Measurements from ENCODE around the gene NEU1. TPM values are rescaled to one million over a fixed set of nuclear protein-coding genes. Genes with fewer than 3 reads are reported as not detected.
"Not testable (repeated sequence)": the region's sequence is repeated elsewhere in the genome, so short reads cannot be mapped to it uniquely, and the experiment has no call there.

Gene NEU1
- 140 TPM for polyA plus RNA-seq (2013, experiment 1 of 2)
- polyA plus RNA-seq (2013, experiment 2 of 2), result 145 TPM

DNA sequence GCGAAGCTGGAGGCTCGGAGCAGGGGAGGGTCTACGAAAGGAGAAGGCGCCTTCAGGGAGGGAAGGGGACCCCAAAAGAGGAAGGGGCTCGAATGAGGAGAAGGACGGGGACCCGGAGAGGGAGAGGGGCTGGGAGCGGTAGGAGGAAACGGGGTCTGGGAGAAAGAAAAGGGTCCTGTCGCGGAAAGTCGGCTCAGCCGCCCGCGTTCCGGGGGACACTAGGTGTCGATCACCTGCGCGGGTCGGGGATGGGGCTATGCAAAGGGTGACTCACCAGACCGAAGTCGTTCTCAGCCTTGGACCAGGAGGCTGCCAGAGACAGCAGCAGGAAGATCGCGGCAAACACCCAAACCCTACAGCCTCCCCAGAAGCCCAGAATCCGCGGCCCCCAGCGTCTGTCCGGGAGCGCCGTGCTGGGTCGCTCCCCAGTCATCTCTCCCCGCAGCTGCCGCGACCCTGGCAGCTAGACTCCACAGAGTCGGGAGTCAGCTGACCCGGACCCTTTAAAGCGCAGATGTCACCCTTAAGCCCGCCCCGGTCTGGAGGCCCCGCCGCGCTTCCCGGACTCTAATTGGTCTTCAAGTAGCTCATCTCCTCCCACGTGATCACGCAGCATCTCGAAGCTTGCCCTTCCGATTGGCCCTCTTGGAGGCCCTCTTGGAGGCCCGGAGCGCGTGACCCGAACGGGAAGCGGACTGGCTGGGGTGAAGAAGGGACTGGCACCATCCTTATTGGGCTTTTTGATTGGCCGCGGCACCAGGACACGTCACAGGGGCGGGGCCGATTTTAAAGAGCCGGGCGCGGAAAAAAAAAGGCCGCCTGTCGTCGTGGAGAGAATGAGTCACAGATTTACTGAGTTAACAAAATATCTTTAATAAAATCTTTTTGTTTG, at the start of gene NEU1:
Gene NEU1, minus strand, starts transcription at position 478 of the 892 bp plus-strand sequence. Its CDS starts 45 bp downstream, at position 433.
- peak; percentile 100 for DNase-seq
- peak within 1 kb of the TSS; percentile 59 for H4K8ac ChIP-seq (ENCODE audit: low read length)
- H2BK15ac ChIP-seq (ENCODE audit: low read depth, poor library complexity, severe bottlenecking), result peak within 1 kb of the TSS; percentile 89
- H2AK5ac ChIP-seq (ENCODE audit: low read length, severe bottlenecking), result no peak within 1 kb of the TSS
- peak within 1 kb of the TSS; percentile 95 for H3K4me2 ChIP-seq (ENCODE audit: low read length, poor library complexity, severe bottlenecking)
- H3K79me1 ChIP-seq (replicated peaks; ENCODE audit: low read length, poor library complexity, severe bottlenecking), result peaks cover 33% of the 10 kb centered on the region
- under 1% methylated on average over 61 of the region's 64 CpGs for WGBS
- peak within 1 kb of the TSS; percentile 20 to 69 for H3K4ac ChIP-seq (ENCODE audit: low read depth in 1 of 2, low read length in 2 of 2)
- peak within 1 kb of the TSS; percentile 24 for H2BK5ac ChIP-seq (ENCODE audit: low read depth, low read length, poor library complexity, severe bottlenecking)
- H3K27me3 ChIP-seq (ENCODE audit: control insufficient read depth in 1 of 2, insufficient read depth in 1 of 2, low read length in 2 of 2), result no peaks in the 10 kb centered on the region
- peak within 1 kb of the TSS; percentile 40 for H3K18ac ChIP-seq (ENCODE audit: low read depth in 1 of 2, low read length in 2 of 2)
- H2AFZ ChIP-seq (ENCODE audit: low read depth, low read length), result peak within 1 kb of the TSS; percentile 65
- peak within 1 kb of the TSS; percentile 66 to 99 for H3K4me3 ChIP-seq (ENCODE audit: insufficient read depth in 1 of 2, low read depth in 1 of 2, low read length in 2 of 2)
- H3K9me3 ChIP-seq (ENCODE audit: control insufficient read depth, low read length), result no peaks in the 10 kb centered on the region
- H3K4me1 ChIP-seq (ENCODE audit: control insufficient read depth, insufficient read depth, low read depth, low read length), result peaks cover 11% of the 10 kb centered on the region
- H3K36me3 ChIP-seq (ENCODE audit: control insufficient read depth in 1 of 2, insufficient read depth in 2 of 2, low read depth in 1 of 2, low read length in 2 of 2), result peaks cover 31 to 34% of the 10 kb centered on the region in 2 experiments
- H3K23ac ChIP-seq (ENCODE audit: low read length in 2 of 2), result peak within 1 kb of the TSS in 1 of 2 experiments; percentile 2
- H3K27ac ChIP-seq (ENCODE audit: low read length, poor library complexity, severe bottlenecking), result peak within 1 kb of the TSS; percentile 30
- H2BK12ac ChIP-seq (ENCODE audit: low read length in 2 of 2), result peak within 1 kb of the TSS in 1 of 2 experiments; percentile 7
- H2BK120ac ChIP-seq (ENCODE audit: low read depth, low read length), result no peak within 1 kb of the TSS
- peak within 1 kb of the TSS; percentile 64 for H4K91ac ChIP-seq (ENCODE audit: low read length)
- peak within 1 kb of the TSS in 1 of 2 experiments; percentile 81 for H3K14ac ChIP-seq (ENCODE audit: low read length in 2 of 2)
- H3K9ac ChIP-seq (ENCODE audit: low read length), result peak within 1 kb of the TSS; percentile 97

DNA sequence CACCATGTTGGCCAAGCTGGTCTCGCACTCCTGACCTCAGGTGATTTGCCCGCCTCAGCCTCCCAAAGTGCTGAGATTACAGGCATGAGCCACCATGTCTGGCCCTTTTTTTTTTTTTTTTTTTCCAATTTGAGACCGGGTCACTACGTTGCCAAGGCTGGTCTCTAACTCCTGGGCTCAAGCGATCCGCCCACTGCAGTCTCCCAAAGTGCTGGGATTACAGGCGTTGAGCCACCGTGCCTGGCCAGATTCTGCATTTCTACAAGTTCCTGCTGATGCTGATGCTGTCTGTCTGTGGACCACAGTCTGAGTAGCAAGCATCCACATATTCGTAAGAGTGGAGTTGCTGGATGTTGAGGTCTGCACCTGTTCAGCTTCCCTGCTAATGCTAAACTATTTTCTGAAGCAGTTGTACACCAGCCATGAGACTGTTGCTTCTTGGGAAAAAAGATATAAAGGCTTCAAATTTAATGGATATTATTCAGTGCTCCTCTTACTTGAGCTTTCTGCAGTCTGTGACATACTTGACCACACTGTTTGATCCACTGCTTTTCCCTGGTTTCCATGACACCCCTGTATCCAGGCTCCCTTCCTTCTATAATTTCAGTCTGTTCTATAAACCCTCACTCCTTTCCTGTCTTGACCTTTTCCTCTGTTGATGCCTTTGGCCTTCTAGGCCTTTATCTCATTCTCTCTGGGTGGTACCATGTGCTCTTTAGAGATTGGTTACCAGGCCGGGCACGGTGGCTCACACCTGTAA, 49.4 kb upstream of the NEU1 start:
- Histone ChIP-seq H2AFZ (ENCODE audit: low read depth, low read length) (no peak overlapping the region), H3K79me1 (replicated peaks; ENCODE audit: low read length, poor library complexity, severe bottlenecking) (no peaks in the 10 kb centered on the region), H3K36me3 (ENCODE audit: control insufficient read depth in 1 of 2, insufficient read depth in 2 of 2, low read depth in 1 of 2, low read length in 2 of 2) (no peaks in the 10 kb centered on the region), H2BK15ac (ENCODE audit: low read depth, poor library complexity, severe bottlenecking) (no peak overlapping the region), H2AK5ac (ENCODE audit: low read length, severe bottlenecking) (no peak overlapping the region), H3K9me3 (ENCODE audit: control insufficient read depth, low read length) (no peaks in the 10 kb centered on the region), H3K4me2 (ENCODE audit: low read length, poor library complexity, severe bottlenecking) (no peak overlapping the region), H2BK5ac (ENCODE audit: low read depth, low read length, poor library complexity, severe bottlenecking) (no peak overlapping the region), H3K27me3 (ENCODE audit: control insufficient read depth in 1 of 2, insufficient read depth in 1 of 2, low read length in 2 of 2) (no peaks in the 10 kb centered on the region), H3K4me1 (ENCODE audit: control insufficient read depth, insufficient read depth, low read depth, low read length) (peaks cover 4% of the 10 kb centered on the region), H3K4ac (ENCODE audit: low read depth in 1 of 2, low read length in 2 of 2) (no peak overlapping the region), H4K8ac (ENCODE audit: low read length) (no peak overlapping the region), H2BK120ac (ENCODE audit: low read depth, low read length) (no peak overlapping the region), H3K23ac (ENCODE audit: low read length in 2 of 2) (no peak overlapping the region), H3K18ac (ENCODE audit: low read depth in 1 of 2, low read length in 2 of 2) (no peak overlapping the region), H4K91ac (ENCODE audit: low read length) (no peak overlapping the region), H3K4me3 (ENCODE audit: insufficient read depth in 1 of 2, low read depth in 1 of 2, low read length in 2 of 2) (no peak overlapping the region), H3K9ac (ENCODE audit: low read length) (no peak overlapping the region), H3K14ac (ENCODE audit: low read length in 2 of 2) (no peak overlapping the region), H2BK12ac (ENCODE audit: low read length in 2 of 2) (no peak overlapping the region), H3K27ac (ENCODE audit: low read length, poor library complexity, severe bottlenecking) (no peak overlapping the region)
- WGBS, result 88% methylated on average over 11 of the region's 11 CpGs
- peak; percentile 33 for DNase-seq

DNA sequence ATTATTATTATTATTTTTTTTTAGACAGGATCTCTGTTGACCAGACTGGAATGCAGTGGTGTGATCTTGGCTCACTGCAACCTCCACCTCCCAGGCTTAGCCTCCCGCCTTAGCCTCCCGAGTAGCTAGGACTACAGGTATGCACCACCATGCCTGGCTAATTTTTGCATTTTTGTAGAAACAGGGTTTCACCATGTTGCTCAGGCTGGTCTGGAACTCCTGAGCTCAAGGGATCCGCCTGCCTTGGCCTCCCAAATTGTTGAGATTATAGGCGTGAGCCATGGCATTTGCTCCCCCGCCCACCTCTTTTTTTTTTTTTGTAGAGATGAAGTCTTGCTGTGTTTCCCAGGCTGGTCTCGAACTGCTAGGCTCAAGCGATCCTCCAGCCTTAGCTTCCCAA, 46.7 kb upstream of the NEU1 start:
- H3K27ac ChIP-seq (ENCODE audit: low read length, poor library complexity, severe bottlenecking); H3K4me2 ChIP-seq (ENCODE audit: low read length, poor library complexity, severe bottlenecking); DNase-seq; H2BK120ac ChIP-seq (ENCODE audit: low read depth, low read length); H2AFZ ChIP-seq (ENCODE audit: low read depth, low read length); H4K91ac ChIP-seq (ENCODE audit: low read length); H3K23ac ChIP-seq (ENCODE audit: low read length in 2 of 2); H3K4me1 ChIP-seq (ENCODE audit: control insufficient read depth, insufficient read depth, low read depth, low read length); H3K4ac ChIP-seq (ENCODE audit: low read depth in 1 of 2, low read length in 2 of 2); H3K18ac ChIP-seq (ENCODE audit: low read depth in 1 of 2, low read length in 2 of 2); H2BK15ac ChIP-seq (ENCODE audit: low read depth, poor library complexity, severe bottlenecking); H3K79me1 ChIP-seq (replicated peaks; ENCODE audit: low read length, poor library complexity, severe bottlenecking); H3K9me3 ChIP-seq (ENCODE audit: control insufficient read depth, low read length); H3K36me3 ChIP-seq (ENCODE audit: control insufficient read depth in 1 of 2, insufficient read depth in 2 of 2, low read depth in 1 of 2, low read length in 2 of 2); H3K4me3 ChIP-seq (ENCODE audit: insufficient read depth in 1 of 2, low read depth in 1 of 2, low read length in 2 of 2); H2BK5ac ChIP-seq (ENCODE audit: low read depth, low read length, poor library complexity, severe bottlenecking); H2AK5ac ChIP-seq (ENCODE audit: low read length, severe bottlenecking); H4K8ac ChIP-seq (ENCODE audit: low read length); H2BK12ac ChIP-seq (ENCODE audit: low read length in 2 of 2); H3K14ac ChIP-seq (ENCODE audit: low read length in 2 of 2): not testable (repeated sequence)
- Histone ChIP-seq H3K9ac (ENCODE audit: low read length) (peak overlapping the region; percentile 65), H3K27me3 (ENCODE audit: control insufficient read depth in 1 of 2, insufficient read depth in 1 of 2, low read length in 2 of 2) (peaks cover 0 to 15% of the 10 kb centered on the region in 2 experiments)
- WGBS, result 92% methylated on average over 7 of the region's 7 CpGs

DNA sequence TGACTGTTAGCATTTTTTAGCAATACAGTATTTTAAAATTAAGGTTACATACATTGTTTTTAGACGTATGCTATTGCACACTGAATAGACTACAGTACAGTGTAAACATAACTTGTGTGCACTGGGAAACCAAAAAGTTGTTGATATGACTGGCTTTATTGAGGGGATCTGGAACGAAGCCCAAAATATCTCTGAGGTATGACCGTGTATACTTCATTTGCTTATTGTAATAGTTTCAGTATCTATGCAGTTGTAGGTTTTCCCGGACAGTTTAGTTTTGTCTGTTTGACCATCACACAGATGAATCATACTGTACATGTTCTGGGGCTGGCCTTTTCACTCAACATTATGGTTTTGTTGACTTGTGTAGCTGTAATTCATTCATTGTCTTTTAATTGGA, 46.2 kb upstream of the NEU1 start:
- peak; percentile 76 for DNase-seq
- no peak overlapping the region for H3K4ac ChIP-seq (ENCODE audit: low read depth in 1 of 2, low read length in 2 of 2)

More for the DNA sequence above, 46.2 kb upstream of the NEU1 start:
- H2AFZ ChIP-seq (ENCODE audit: low read depth, low read length), result no peak overlapping the region
- no peak overlapping the region for H3K23ac ChIP-seq (ENCODE audit: low read length in 2 of 2)
- no peak overlapping the region for H4K8ac ChIP-seq (ENCODE audit: low read length)
- H2BK5ac ChIP-seq (ENCODE audit: low read depth, low read length, poor library complexity, severe bottlenecking), result no peak overlapping the region
- H2AK5ac ChIP-seq (ENCODE audit: low read length, severe bottlenecking), result no peak overlapping the region
- no peak overlapping the region for H3K4me2 ChIP-seq (ENCODE audit: low read length, poor library complexity, severe bottlenecking)
- no peaks in the 10 kb centered on the region for H3K36me3 ChIP-seq (ENCODE audit: control insufficient read depth in 1 of 2, insufficient read depth in 2 of 2, low read depth in 1 of 2, low read length in 2 of 2)
- no peak overlapping the region for H3K27ac ChIP-seq (ENCODE audit: low read length, poor library complexity, severe bottlenecking)
- peak overlapping the region; percentile 21 for H3K9ac ChIP-seq (ENCODE audit: low read length)
- peaks cover 4% of the 10 kb centered on the region for H3K4me1 ChIP-seq (ENCODE audit: control insufficient read depth, insufficient read depth, low read depth, low read length)
- no peak overlapping the region for H3K4me3 ChIP-seq (ENCODE audit: insufficient read depth in 1 of 2, low read depth in 1 of 2, low read length in 2 of 2)
- no peak overlapping the region for H3K18ac ChIP-seq (ENCODE audit: low read depth in 1 of 2, low read length in 2 of 2)
- no peak overlapping the region for H2BK15ac ChIP-seq (ENCODE audit: low read depth, poor library complexity, severe bottlenecking)
- no peaks in the 10 kb centered on the region for H3K9me3 ChIP-seq (ENCODE audit: control insufficient read depth, low read length)
- H4K91ac ChIP-seq (ENCODE audit: low read length), result no peak overlapping the region
- H3K14ac ChIP-seq (ENCODE audit: low read length in 2 of 2), result no peak overlapping the region
- H2BK12ac ChIP-seq (ENCODE audit: low read length in 2 of 2), result no peak overlapping the region
- H3K27me3 ChIP-seq (ENCODE audit: control insufficient read depth in 1 of 2, insufficient read depth in 1 of 2, low read length in 2 of 2), result peaks cover 0 to 15% of the 10 kb centered on the region in 2 experiments
- no peaks in the 10 kb centered on the region for H3K79me1 ChIP-seq (replicated peaks; ENCODE audit: low read length, poor library complexity, severe bottlenecking)
- 75% methylated on average over 4 of the region's 4 CpGs for WGBS
- H2BK120ac ChIP-seq (ENCODE audit: low read depth, low read length), result no peak overlapping the region
